BLaER1 treated with 17β-estradiol and CSF1 and Interleukin-3, amounts not matched to agents 10 nM and 100 nM (cell line): Measurements from ENCODE around the gene LIN28B.
"Not testable (repeated sequence)": the region's sequence is repeated elsewhere in the genome, so short reads cannot be mapped to it uniquely, and the experiment has no call there.

Source experiments
- H3K27ac ChIP-seq, 11 experiments: shearing (Covaris generic); formaldehyde crosslinking; 2 replicates each; pipeline ENCODE4 v1.8.1; 2022
- H3K27me3 ChIP-seq, 11 experiments: shearing (Covaris generic); formaldehyde crosslinking; 2 replicates each; pipeline ENCODE4 v1.8.1; 2022
- H3K36me3 ChIP-seq, 11 experiments: shearing (Covaris generic); formaldehyde crosslinking; 2 replicates each; pipeline ENCODE4 v1.8.1; 2022
- H3K4me1 ChIP-seq, 10 experiments: shearing (Covaris generic); formaldehyde crosslinking; 2 replicates each; pipeline ENCODE4 v1.8.1; 2022
- H3K4me2 ChIP-seq, 11 experiments: shearing (Covaris generic); formaldehyde crosslinking; 2 replicates each; pipeline ENCODE4 v1.8.1; 2022
- H3K4me3 ChIP-seq, 10 experiments: shearing (Covaris generic); formaldehyde crosslinking; 2 replicates each; pipeline ENCODE4 v1.8.1; 2022
- H3K9ac ChIP-seq, 11 experiments: shearing (Covaris generic); formaldehyde crosslinking; 2 replicates each; pipeline ENCODE4 v1.8.1; 2022
- H3K9me3 ChIP-seq, 11 experiments: shearing (Covaris generic); formaldehyde crosslinking; replicated peaks in 1 of 11; 2 replicates each; pipeline ENCODE4 v1.8.1; 2022
- H4K20me1 ChIP-seq, 11 experiments: shearing (Covaris generic); formaldehyde crosslinking; 2 replicates each; pipeline ENCODE4 v1.8.1; 2022
- Cebpa-rat ChIP-seq, 11 experiments: shearing (Covaris generic); IDR thresholded peaks; 2 replicates each; pipeline ENCODE4 v1.8.1; 2022

Gene LIN28B

DNA sequence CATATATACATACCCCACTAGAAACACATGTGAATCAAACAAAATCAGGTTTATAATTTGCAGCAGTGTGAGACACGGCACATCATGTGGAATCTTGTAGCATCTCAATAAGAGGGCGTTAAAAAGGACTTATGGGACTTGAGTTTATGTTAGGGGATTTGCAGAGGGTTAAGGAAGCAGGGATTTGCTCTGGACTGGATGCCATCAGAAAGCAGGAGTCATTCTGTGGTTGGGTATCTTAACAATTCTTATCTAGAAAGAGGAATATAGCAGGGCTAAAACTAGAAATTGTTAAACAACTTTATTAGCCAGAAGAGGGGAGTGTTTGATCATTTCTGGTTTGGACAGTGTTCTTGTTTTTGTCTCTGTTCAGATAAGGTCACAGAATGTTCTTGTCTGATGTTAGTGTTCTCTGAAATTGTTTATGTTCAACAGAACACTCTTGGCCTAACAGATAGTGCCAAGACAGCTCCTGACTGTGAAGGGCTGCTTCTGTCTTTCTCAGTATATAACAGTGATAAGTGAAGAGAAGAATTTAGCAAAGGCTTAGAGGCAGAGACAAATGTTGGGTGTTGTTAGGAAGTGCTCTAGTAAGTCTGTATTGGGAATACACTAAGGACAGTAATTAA, 39.2 kb downstream of the LIN28B start:
- no peak overlapping the region for H3K9ac ChIP-seq
- H3K27ac ChIP-seq: no peak overlapping the region
- no peak for TF ChIP-seq Cebpa-rat (IDR thresholded peaks at IDR 0.05)
- H4K20me1 ChIP-seq: no peaks in the 10 kb centered on the region
- H3K4me2 ChIP-seq: no peak overlapping the region
- H3K4me1 ChIP-seq: no peaks in the 10 kb centered on the region
- no peaks in the 10 kb centered on the region for H3K36me3 ChIP-seq
- no peak overlapping the region for H3K4me3 ChIP-seq
- no peaks in the 10 kb centered on the region for H3K27me3 ChIP-seq
- peaks cover 0 to 14% (median 7%) of the 10 kb centered on the region in 11 experiments; a peak in 11 of 22 replicates for H3K9me3 ChIP-seq

DNA sequence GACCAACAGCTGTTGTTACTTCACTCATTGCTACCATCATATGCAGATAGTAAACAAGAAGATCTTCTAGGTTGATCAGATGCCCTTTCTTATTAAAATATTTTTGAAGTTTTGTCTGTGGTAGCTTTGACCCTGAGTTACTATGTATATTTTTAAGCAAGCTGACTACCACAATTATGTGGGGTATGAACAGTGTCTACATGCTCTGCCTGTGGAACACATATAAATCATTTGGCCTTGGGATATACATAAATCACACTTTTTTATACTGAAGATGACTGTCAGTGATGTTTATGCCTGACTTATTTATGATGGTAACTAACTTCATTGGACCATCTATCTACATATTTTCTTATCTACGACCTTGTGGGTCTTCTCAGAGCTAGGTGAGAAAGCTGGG, 44.2 kb downstream of the LIN28B start:
- Histone ChIP-seq H3K4me1 (peaks cover 0 to 13% (median 0%) of the 10 kb centered on the region in 10 experiments; a peak in 2 of 20 replicates), H3K36me3 (no peaks in the 10 kb centered on the region)
- no peak for TF ChIP-seq Cebpa-rat (IDR thresholded peaks at IDR 0.05)

GRCh38 chr6:105001906-105002305, 45.0 kb downstream of the LIN28B start:
- H3K9ac ChIP-seq: no peak overlapping the region
- TF ChIP-seq Cebpa-rat (IDR thresholded peaks at IDR 0.05): no peak
- H3K4me1 ChIP-seq: peaks cover 0 to 15% (median 0%) of the 10 kb centered on the region in 10 experiments; a peak in 2 of 20 replicates
- H3K36me3 ChIP-seq: no peaks in the 10 kb centered on the region
- H3K9me3 ChIP-seq: no peaks in the 10 kb centered on the region
- H3K27ac ChIP-seq: no peak overlapping the region
- no peaks in the 10 kb centered on the region for H3K27me3 ChIP-seq
- H3K4me2 ChIP-seq: no peak overlapping the region
- no peaks in the 10 kb centered on the region for H4K20me1 ChIP-seq
- H3K4me3 ChIP-seq: no peak overlapping the region

More for the DNA sequence above, 44.2 kb downstream of the LIN28B start:
- no peak overlapping the region for H3K27ac ChIP-seq
- no peaks in the 10 kb centered on the region for H3K9me3 ChIP-seq
- no peak overlapping the region for H3K4me2 ChIP-seq
- no peak overlapping the region for H3K9ac ChIP-seq
- no peaks in the 10 kb centered on the region for H4K20me1 ChIP-seq
- H3K4me3 ChIP-seq: no peak overlapping the region
- H3K27me3 ChIP-seq: no peaks in the 10 kb centered on the region

DNA sequence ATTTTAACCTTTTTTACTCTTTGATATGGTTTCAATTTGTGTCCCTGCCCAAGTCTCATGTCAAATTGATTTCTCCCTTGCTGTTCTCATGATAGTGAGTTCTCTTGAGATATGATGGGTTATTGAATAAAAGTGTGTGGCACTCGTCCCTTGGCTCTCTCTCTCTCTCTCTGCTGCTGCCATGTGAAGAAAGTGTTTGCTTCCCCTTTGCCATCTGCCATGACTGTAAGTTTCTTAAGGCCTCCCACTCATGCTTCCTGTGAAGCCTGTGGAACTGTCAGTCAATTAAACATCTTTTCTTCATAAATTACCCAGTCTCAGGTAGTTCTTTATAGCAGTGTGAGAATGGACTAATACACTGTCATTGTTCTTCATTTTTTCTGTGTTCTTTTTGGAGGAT, 48.5 kb downstream of the LIN28B start:
- Histone ChIP-seq H3K36me3 (no peaks in the 10 kb centered on the region), H3K9me3 (no peaks in the 10 kb centered on the region), H3K4me2 (peak overlapping the region in 2 of 11 experiments; percentile 27 to 33; a peak in 3 of 22 replicates), H3K27ac (0 out of 22 replicates have a peak overlapping the region, but pooled peaks of 1 of the 11 experiments have one; percentile 9), H3K4me3 (no peak overlapping the region), H3K9ac (no peak overlapping the region), H3K27me3 (no peaks in the 10 kb centered on the region), H3K4me1 (peaks cover 0 to 15% (median 0%) of the 10 kb centered on the region in 10 experiments; a peak in 2 of 20 replicates), H4K20me1 (no peaks in the 10 kb centered on the region)
- no peak for TF ChIP-seq Cebpa-rat (IDR thresholded peaks at IDR 0.05)

- not testable (repeated sequence) for H4K20me1 ChIP-seq, H3K4me1 ChIP-seq, H3K36me3 ChIP-seq, H3K27ac ChIP-seq, H3K27me3 ChIP-seq, H3K4me3 ChIP-seq, H3K9me3 ChIP-seq, H3K4me2 ChIP-seq, H3K9ac ChIP-seq
Measured at GRCh38 chr6:105013459-105013858, 56.6 kb downstream of the LIN28B start.

GRCh38 chr6:105014448-105014847, 57.5 kb downstream of the LIN28B start:
- no peaks in the 10 kb centered on the region for H3K9me3 ChIP-seq
- H3K4me3 ChIP-seq: no peak overlapping the region
- no peaks in the 10 kb centered on the region for H3K27me3 ChIP-seq
- no peak overlapping the region for H3K9ac ChIP-seq
- no peaks in the 10 kb centered on the region for H3K36me3 ChIP-seq
- no peak overlapping the region for H3K4me2 ChIP-seq
- no peaks in the 10 kb centered on the region for H3K4me1 ChIP-seq
- H4K20me1 ChIP-seq: no peaks in the 10 kb centered on the region
- no peak for TF ChIP-seq Cebpa-rat (IDR thresholded peaks at IDR 0.05)
- no peak overlapping the region for H3K27ac ChIP-seq

DNA sequence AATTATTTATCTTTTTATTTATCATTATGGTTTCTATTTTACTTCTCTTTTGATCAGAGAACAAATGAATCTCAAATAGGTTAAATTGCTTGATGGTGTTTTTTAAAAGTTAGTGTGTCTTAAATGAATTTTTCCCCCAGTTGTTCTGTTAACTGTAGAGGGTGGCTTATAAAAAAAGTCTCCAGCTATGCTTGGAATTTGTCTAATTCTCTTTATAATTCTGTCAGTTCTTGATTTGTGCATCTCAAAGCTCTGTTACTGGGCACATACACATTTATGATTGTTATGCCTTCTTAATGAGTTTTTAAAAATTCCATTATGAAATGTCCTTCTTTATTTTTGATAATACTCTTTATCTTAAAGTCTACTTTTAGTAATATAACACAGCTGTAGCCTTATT, 58.0 kb downstream of the LIN28B start:
- Histone ChIP-seq H3K9me3 (no peaks in the 10 kb centered on the region), H3K4me3 (no peak overlapping the region), H3K27me3 (no peaks in the 10 kb centered on the region), H3K9ac (no peak overlapping the region), H3K4me2 (no peak overlapping the region), H3K27ac (no peak overlapping the region), H4K20me1 (no peaks in the 10 kb centered on the region), H3K36me3 (no peaks in the 10 kb centered on the region), H3K4me1 (no peaks in the 10 kb centered on the region)
- TF ChIP-seq Cebpa-rat (IDR thresholded peaks at IDR 0.05): no peak

GRCh38 chr6:105015482-105015881, 58.6 kb downstream of the LIN28B start:
- no peaks in the 10 kb centered on the region for H4K20me1 ChIP-seq
- no peak overlapping the region for H3K4me3 ChIP-seq
- no peaks in the 10 kb centered on the region for H3K9me3 ChIP-seq
- no peaks in the 10 kb centered on the region for H3K36me3 ChIP-seq
- no peaks in the 10 kb centered on the region for H3K27me3 ChIP-seq
- no peak for TF ChIP-seq Cebpa-rat (IDR thresholded peaks at IDR 0.05)
- no peak overlapping the region for H3K9ac ChIP-seq
- H3K4me2 ChIP-seq: no peak overlapping the region
- H3K4me1 ChIP-seq: no peaks in the 10 kb centered on the region
- H3K27ac ChIP-seq: no peak overlapping the region

- H3K27me3 ChIP-seq: no peaks in the 10 kb centered on the region
- H3K9ac ChIP-seq: no peak overlapping the region
- H3K27ac ChIP-seq: no peak overlapping the region
- no peaks in the 10 kb centered on the region for H3K9me3 ChIP-seq
- no peaks in the 10 kb centered on the region for H3K4me1 ChIP-seq
- no peaks in the 10 kb centered on the region for H4K20me1 ChIP-seq
- H3K36me3 ChIP-seq: no peaks in the 10 kb centered on the region
- TF ChIP-seq Cebpa-rat (IDR thresholded peaks at IDR 0.05): no peak
- H3K4me2 ChIP-seq: no peak overlapping the region
- H3K4me3 ChIP-seq: no peak overlapping the region
Measured at GRCh38 chr6:105019285-105019684, 62.4 kb downstream of the LIN28B start.

- Histone ChIP-seq H3K4me2 (no peak overlapping the region), H3K36me3 (no peaks in the 10 kb centered on the region), H3K27me3 (no peaks in the 10 kb centered on the region), H3K27ac (no peak overlapping the region), H3K9ac (no peak overlapping the region), H3K4me3 (no peak overlapping the region), H4K20me1 (no peaks in the 10 kb centered on the region), H3K9me3 (no peaks in the 10 kb centered on the region), H3K4me1 (no peaks in the 10 kb centered on the region)
- TF ChIP-seq Cebpa-rat (IDR thresholded peaks at IDR 0.05): no peak
Measured at GRCh38 chr6:105021399-105021798, 64.5 kb downstream of the LIN28B start.
